GM19023 (cell line): ENCODE results near the gene BRMS1.
"Not testable (repeated sequence)": the region's sequence is repeated elsewhere in the genome, so short reads cannot be mapped to it uniquely, and the experiment has no call there.

ENCODE experiments used
- ATAC-seq: cut with Tn5 transposase; IDR thresholded peaks from one replicate; pipeline ENCODE4 v1.9.1; 2021; ENCODE audit warnings: mild to moderate bottlenecking, moderate library complexity; ENCODE audit not compliant: unreplicated experiment

BRMS1 gene

DNA sequence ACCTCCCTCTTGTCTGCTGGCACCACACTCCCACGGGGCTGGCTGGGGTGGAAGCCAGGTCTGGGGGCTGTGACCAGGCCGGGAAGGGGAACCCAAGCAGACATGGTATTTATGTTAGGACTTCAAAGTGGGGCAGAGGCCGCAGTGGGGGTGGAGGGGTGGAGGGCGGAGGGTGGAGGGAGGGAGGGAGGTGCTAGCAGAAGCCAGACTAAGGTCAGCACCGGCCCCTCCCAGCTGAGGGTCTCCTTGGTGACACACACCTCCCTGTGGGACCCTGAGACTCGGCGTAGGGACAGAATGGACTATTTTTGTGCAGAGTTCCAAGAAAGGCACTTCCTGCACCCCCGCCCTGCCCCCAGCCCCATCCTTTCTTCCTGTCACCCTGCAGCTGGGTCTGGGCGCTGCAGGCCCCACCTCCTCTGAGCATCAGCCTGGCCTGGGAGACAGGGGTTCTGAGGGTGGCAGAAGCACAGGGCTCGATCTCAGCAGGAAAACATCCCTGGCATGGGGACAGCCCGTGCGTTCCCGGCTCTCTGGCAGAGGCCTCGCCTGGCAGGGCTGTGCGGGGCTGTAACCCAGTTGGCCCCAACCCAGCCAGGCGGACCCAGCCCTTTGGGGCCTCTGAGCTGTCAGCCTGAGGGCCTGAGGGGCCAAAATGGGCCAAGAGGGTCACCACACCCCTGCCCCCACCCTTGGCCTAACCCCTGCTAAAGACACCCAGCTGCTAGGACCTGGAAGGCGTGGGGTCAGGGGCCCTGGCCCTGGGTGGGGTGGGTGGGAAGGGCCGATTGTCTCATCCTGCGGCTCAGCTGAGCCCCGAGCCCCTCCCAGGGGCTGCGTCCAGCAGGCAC, 18.4 kb downstream of the BRMS1 start:
- ATAC-seq: no peak

DNA sequence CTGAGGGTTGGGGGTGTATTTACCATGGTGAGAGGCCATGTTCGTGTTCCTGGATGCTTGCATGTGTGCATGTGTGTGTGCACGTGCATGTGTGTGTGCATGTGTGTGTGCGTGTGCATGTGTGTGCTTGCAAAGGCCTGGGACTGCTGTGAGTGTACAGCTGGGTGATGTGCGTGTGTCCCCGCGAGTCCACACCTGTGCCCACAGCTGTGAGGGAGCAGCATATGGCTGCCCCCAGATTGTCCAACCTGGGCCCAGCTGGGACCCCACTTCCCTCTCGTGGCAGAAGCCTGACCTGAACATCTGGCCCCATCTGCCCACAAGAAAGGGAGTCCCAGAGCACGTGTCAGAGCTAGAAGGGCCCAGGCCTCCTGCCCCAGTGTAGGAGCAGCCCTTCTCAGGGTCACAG, 19.6 kb downstream of the BRMS1 start:
- ATAC-seq: no peak

DNA sequence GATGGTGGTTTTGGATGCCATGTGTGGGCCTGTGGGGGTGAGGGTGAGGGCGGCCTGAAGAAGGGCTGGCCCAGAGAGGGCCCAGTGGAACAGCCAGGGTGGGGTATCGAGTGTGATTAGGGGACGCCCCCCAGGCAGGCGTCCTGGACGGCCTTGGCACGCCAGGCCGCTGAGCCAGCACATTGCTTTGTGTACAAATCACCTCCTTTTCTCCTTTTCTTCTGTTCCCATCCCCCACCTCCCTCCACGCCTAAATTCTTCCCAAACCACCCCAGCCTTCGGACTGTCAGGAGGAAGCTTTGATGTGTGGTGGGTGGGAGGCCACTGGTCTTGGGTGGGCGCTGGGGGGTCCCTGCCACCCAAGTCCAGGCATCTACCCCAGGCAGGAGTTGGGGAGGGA, 20.2 kb downstream of the BRMS1 start:
- no peak for ATAC-seq

- no peak for ATAC-seq
Measured at GRCh38 chr11:66323684-66324083, 21.2 kb downstream of the BRMS1 start.

- no peak for ATAC-seq
Measured at GRCh38 chr11:66322732-66323427, 22.0 kb downstream of the BRMS1 start.

- ATAC-seq: no peak
Measured at GRCh38 chr11:66321606-66322005, 23.3 kb downstream of the BRMS1 start.

DNA sequence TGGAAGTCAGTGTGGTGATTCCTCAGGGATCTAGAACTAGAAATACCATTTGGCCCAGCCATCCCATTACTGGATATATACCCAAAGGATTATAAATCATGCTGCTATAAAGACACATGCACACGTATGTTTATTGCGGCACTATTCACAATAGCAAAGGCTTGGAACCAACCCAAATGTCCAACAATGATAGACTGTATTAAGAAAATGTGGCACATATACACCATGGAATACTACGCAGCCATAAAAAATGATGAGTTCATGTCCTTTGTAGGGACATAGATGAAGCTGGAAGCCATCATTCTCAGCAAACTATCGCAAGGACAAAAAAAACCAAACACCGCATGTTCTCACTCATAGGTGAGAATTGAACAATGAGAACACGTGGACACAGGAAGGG, 24.2 kb downstream of the BRMS1 start:
- ATAC-seq: not testable (repeated sequence)

DNA sequence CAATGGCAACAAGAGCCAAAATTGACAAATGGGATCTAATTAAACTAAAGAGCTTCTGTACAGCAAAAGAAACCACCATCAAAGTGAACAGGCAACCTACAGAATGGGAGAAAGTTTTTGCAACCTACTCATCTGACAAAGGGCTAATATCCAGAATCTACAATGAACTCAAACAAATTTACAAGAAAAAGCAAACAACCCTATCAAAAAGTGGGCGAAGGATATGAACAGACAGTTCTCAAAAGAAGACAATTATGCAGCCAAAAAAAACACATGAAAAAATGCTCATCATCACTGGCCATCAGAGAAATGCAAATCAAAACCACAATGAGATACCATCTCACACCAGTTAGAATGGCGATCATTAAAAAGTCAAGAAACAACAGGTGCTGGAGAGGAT, 24.6 kb downstream of the BRMS1 start:
- not testable (repeated sequence) for ATAC-seq

DNA sequence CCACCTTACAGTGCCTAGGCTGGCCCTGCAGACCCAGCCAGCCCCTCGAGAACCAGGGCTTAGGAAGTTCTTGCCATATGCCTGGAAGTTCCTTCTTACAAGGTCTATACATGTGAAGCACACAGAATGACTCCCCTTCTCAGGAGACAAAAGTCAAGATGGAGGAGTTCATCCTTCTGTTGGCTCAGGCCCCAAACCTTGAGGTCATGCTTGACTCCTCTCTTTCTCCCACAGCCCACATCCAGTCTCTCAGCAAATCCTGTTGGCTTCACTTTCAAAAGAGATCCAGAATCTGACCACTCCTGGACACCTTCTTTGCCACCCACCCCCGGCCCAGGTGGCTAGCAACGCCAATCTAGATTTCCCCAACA, 26.3 kb downstream of the BRMS1 start:
- no peak for ATAC-seq

GRCh38 chr11:66317723-66318599, 26.9 kb downstream of the BRMS1 start:
- ATAC-seq: no peak

GRCh38 chr11:66317322-66317722, 27.6 kb downstream of the BRMS1 start:
- ATAC-seq: no peak

DNA sequence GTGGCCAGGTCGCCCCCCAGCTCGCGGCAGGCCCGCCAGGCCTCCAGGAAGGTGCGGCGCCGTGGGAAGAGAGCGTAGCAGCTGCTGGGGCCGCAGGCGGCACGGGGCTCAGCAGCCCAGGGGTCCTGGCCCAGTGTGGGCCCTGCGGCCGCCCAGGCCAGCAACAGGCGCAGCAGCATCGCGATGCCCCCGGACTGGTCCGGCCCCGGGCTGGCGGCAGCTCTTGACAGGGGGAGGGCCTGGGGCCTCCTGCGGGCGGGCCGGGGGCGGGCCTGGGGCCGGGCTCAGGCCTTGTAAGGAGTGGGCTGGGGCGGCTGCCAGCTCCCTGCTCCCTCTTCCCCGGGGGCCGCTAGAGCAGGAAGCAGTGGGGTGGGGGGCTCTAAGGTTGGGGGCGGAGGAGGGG, 28.1 kb downstream of the BRMS1 start, which contains the start of gene CD248:
TSS of gene CD248 (minus strand) at position 196 of the 403 bp plus-strand sequence. CDS start at position 179, 17 bp downstream.
- no peak for ATAC-seq

DNA sequence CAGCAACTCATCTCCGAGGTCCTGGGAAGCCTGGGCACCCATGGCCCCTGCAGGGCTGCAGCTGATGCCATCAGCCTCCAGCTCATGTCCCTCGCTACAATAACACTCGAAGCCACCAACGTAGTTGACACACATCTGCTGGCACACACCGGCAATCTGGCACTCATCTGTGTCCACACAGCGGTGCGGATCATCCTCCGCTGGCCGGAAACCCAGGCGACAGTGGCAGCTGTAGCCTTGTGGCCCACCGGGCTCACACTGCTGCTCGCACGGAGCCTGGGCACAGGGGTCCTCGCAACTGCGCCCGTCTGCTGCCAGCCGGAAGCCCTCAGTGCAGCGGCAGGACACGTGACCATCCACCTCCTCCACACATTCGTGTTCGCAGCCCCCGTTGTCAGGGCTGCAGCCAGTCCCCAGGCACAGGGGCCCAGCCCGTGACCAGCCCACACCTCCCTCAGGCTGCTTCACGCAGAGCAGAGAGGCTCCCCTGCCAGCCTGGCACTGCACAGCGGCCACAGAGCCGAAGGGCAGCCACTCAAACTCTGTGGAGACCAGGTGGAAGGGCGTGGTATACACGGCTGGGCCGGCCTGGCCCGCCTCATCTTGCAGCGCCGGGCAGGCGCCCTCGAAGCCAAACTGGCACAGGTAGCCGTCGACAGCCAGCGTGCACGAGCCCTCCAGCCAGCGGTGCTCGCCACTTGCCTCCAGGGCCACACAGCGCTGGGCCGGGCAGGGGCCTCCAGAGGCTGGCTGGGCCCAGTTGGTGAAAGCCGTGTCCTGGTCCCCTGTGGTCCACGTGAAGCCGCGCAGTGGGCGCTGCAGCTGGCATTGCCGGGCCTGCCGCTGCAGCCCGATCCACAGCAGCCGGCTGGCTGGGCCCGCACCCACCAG, 28.7 kb downstream of the BRMS1 start:
- ATAC-seq: no peak

DNA sequence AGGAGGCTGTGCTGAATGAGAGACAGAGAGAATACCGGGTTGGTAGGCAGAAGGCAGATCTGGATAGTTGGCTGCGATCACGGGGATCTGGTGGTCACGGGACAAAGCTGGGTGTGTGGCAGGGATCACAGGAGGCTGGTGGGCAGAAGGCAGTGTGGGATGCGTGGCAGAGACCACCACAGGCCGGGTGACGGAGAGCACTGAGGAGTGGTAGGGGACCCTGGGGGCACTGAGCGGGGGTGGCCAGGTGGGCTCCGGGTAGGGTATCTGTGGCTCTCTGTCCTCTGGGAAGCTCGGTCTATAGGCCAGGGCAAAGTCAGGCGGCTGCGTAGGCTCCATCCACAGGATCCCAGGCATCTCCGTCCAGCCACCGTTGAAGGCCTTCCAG, 29.4 kb downstream of the BRMS1 start:
- ATAC-seq: no peak

DNA sequence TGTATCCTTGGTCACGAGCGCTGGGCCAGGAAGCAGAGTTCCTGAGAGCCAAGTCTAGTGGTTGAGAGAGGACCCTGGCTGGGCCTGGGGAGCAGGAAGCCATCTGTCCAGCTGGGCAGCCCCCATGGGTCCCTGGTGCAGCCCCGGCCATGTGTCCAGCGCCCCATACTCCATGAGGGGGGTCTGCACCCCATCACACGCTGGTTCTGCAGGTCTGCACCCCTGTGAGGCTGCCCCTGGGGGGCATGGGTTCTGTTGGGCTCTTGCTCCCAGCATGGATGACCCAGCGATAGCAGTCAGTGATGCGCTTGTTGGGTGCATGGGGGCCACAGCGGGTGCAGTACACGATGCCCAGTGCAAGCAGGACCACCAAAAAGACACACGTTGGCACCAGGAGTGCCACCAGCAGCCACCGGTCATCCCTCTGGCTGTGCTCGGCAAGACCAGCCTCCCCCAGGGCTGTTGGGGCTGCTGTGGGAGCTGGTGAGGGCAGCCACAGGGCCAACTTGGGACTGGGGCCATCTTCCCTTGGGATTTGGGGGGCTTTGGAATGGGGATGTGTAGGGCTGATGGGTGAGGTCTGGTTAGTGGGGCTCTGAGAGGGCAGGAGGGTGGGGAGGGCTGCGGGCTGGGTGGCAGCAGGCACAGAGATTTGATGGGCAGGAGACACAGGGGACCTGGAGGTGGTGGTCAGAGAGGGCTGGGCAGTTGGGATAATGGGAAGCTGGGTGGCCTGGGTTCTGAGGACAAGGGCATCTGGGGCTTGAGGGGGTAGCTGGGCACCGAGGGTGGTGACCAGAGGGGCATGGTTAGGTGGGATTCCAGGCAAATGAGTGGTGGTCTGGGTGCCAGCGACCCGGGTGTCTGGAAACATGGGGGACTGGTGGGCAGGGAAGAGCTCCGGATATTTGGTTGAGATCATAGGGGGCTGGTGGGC, 30.1 kb downstream of the BRMS1 start:
- ATAC-seq: no peak

DNA sequence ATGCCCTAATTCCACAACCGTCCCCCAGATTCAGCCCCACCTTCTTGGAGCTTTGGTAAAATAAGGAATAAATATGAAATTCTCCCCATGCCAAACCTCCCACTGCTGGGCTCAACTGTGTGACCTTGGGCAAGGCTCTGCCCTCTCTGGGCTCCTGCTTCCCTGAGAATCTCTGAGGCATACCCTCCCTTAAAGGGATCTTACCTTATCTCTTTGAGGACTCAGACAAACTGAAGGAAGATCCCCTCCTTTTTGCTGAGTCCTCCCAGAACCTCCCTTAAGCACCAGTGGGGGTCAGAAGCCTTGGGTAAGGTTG, 30.8 kb downstream of the BRMS1 start:
- ATAC-seq: no peak

GRCh38 chr11:66313321-66314185, 31.4 kb downstream of the BRMS1 start:
- no peak for ATAC-seq

DNA sequence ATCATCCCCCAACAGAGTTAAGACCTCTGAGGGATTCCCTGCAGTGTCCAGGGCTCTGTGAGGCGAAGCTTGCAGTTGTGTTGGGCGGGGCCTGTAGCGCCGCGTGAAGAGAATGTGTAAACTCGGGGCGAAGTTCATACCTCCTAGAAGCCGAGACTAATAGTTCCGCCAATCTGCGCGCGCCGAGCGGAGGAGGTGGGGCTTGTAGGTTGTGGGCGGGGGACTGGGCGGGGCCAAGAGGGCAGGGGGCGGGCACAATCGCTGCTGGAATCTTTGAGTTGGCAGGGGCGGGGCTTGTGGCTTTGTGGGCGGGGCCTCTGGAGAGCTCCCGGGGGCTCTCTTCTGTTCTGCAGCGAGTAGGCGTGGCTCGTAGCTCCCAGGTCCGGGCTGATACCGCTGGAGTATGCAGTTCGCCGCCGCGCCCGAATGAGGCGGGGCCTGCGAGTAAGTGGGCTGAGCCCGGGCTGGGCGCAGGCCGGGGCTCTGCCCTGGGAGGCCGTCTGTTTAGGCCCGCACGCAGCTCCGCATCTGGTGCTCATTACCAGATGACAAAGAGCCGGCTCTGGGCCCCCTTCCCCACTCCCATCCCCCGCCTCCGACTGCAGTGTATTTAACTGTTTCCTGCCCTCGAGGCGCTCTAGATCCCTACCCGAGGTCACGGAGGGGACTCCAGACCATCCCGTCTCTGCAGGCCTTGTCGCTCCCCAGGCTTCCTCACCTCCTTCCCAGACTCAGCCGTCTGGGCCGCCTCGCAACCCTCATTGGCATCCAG, 32.2 kb downstream of the BRMS1 start:
- peak; percentile 50 for ATAC-seq
